Hematopoietic multipotent progenitor cell treated with erythropoietin and hydrocortisone succinate and interleukin-3 and kit ligand, for 17 days (in vitro differentiated cells): ENCODE results near the gene FILIP1L.

Experiments used
- DNase-seq: peaks from one replicate; pipeline ENCODE4 v3.0.0-alpha.2; 2015; ENCODE audit warnings: low spot score

FILIP1L gene

DNA sequence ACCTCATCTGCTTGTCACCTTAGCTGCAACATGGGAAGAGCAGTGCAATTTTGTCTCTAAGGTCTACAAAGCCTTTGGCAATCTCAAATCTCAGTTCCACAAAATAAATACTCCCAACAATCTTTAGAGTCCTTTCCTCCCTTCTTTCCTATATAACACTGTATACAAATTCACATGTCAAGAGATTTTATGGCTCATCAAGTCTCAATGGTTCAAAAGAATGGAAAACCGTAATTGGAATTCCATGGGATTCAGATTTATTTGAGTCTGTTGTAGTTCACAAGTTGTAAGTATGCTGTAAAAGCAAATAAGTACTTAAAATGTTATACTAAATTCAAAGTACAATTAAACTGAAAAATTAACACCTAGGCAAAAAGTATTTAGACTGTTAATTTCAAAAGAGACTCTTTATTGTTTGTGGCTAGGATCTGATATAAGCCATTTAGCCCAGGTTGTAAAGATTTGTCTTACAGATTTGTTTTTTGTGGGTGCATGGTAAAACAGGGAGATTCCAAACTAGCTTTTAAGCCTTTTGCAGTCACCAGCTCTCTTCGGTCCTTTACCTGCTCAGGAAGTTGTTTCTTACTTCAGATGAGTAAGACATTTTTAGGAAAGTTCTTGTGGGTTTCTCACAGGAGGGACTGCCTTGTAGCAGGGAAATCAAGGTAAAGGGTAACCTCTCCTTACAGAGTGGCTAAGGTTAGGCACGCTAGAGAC, 246.5 kb downstream of the FILIP1L start:
- DNase-seq: no peak

DNA sequence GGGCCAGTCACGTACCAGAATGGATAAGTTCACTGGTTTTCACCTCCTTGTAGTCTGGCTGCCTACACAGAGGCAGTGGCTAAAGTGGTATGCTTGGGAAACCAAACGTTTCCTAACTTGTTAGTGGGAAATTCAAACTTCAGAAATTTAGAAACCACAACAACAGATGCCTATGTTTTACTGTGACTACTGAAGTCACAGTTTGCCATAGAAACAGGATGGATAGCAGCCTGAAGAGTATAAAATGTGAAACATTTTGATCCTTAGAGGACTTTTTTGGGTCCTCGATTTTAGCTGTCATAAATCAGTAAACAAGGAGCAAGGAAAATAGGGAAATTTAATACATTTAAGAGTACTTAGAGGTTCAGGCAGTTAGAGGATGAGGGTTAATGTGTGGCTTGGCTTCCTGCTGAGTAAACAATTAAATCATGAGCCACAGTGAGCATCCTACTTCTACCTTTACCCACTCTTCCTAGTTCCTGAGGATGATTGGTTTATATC, 248.0 kb downstream of the FILIP1L start:
- DNase-seq: no peak

DNA sequence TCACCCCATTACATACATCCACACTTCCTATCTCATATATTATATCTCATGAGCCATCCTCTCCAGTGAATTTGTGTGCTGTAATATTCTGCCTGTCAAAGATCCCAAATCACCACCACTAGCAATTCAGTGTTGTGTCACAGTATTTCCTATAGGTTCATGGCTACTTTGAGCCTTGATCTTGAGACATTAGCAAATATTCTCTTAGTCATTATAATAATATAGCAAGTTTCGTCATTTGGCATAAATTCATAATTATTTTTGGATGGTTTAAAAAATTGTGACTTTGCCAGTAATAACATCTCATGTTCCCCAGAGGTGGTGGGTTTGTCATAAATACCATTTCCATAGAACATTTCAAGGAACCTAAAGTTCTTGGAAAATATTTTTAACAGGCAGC, 249.0 kb downstream of the FILIP1L start:
- no peak for DNase-seq

DNA sequence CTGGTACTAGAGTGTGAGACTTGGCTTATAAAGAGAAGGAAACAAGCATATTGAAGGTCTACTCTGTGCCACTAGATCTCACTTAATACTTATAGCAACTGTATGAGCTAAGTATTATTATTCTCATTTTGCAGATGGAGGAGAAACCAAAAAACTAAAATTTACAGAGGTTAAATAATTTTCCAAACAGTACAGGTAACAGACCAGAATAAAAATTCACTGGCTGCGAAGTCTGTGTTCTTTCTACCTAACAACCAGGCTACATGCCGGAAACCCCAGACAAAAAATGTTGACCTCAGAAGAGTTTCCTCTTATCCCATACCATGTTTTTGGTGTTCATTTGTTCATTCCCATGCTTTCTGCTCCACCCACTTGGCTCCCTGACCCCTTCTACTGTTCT, 250.0 kb downstream of the FILIP1L start:
- no peak for DNase-seq

DNA sequence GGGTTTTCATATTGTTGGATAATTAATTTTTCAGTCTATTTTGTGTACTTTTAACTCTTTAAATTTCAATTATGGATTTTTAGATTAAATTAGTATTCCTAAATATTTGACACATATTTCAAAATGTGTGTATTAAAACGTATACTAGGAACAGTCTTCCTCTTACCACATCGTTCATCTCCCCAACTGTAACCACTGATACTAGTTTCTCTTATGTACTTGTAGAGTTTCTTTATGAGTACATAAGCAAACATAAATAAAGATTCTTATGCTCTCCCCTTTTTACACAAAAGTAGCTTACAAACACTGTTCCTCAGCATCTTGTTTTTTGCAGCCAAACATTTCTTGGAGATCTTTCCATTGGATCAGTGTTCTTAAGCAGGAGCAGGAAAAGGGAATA, 250.7 kb downstream of the FILIP1L start:
- DNase-seq: no peak

DNA sequence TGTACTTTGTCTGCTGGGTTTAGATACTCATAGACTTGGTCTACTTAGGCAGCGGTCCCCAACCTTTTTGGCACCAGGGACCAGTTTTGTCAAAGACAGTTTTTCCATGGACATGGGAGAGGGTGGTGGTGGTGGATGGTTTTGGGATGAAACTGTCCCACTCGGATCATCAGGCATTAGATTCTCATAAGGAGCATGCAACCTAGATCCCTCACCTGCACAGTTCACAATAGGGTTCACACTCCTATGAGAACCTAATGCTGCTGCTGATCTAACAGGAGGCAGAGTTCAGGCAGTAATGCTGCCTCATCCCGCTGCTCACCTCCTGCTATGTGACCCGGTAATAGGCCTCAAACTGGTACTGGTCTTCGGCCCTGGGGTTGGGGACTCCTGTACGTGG, 251.3 kb downstream of the FILIP1L start:
- DNase-seq: no peak

DNA sequence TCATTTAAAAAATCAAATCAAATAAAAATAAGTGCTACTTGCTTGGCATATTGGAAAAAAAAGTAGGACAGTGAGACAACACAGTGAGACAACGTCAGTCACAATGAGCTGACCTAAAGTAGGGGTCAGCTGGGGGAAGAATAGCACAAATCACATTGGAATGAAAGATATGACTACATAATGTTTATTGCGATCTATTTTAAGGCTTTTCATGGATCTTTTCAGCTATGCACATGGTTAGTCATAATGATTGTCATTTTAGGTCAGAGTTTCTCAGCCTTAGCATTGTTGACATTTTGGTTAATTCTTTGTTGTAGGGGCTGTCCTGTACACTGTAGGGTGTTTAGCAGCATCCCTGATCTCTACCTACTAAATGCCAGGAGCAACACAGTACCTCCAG, 252.1 kb downstream of the FILIP1L start:
- DNase-seq: no peak

DNA sequence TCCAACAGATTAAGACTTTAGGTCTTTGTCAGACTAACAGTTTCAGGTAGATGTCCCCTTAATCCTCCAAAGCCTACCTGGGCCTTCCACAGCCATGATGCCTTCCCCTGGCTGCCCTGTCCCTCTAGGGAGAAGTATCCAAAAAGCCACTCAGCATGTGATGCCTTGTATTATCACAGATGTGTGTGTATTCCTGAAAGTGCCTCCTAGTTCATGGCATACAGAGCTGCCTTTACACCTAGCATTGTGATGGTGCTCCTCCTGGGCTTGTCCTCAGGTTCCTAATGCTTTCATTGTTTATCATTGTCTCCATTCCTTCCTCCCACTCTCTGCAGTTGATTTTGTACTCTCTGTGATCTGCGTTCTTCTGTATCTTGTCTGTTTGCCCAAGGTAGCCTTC, 253.1 kb downstream of the FILIP1L start:
- DNase-seq: no peak

DNA sequence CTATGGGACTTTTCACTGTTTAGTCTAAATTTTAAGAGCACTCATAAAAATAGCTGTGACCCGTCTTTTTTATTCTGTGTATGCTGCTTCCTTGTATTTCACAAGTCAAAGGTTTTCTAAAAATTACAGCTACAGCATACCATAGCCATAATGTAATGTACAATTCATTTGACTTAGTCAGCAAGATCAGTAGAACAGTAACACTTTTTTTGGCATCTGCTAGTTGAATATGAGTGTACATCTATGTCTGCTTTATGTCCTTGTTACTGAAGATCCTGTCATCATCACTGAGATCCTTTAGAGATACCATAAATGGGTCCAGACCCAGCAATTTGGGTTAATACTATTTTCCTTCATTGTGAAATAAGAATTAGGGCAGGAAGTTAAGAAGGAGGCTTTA, 254.5 kb downstream of the FILIP1L start:
- no peak for DNase-seq

DNA sequence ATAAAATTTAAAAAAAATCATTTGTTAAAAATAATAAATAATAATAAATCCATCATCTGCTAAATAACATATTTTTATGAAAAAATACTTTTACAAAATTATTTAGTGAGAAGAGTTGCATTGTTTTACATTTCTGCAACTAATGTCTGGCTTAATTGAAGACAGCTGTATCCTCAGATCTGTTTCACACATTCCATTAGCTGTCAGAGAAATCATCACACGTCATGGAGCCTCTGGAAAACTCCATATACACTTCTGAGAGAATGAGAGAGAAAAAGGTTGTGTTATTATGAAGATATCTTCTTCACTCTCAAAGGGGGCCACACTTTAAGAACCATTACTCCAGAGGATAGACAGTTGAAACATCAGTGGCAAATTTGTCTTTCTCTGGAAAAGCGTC, 255.8 kb downstream of the FILIP1L start:
- DNase-seq: no peak

DNA sequence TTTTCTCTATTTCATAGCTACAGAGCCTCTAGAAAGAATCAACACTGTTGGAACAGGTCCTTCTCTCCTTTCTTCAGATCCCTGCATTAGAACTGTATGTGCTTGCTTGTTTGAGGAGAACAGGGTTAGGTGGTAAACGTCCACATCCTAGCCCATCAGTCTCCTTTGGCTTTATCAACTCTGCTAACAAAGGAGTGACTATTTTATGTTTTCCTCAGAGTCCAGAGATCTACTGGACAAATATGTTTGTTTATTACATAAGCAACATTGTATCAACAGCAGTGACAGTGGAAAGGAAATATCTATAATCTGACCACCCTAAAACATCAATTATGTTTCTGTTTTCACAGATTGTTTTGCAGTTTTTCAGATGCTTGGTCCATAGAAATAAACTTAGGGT, 257.0 kb downstream of the FILIP1L start:
- DNase-seq: no peak

DNA sequence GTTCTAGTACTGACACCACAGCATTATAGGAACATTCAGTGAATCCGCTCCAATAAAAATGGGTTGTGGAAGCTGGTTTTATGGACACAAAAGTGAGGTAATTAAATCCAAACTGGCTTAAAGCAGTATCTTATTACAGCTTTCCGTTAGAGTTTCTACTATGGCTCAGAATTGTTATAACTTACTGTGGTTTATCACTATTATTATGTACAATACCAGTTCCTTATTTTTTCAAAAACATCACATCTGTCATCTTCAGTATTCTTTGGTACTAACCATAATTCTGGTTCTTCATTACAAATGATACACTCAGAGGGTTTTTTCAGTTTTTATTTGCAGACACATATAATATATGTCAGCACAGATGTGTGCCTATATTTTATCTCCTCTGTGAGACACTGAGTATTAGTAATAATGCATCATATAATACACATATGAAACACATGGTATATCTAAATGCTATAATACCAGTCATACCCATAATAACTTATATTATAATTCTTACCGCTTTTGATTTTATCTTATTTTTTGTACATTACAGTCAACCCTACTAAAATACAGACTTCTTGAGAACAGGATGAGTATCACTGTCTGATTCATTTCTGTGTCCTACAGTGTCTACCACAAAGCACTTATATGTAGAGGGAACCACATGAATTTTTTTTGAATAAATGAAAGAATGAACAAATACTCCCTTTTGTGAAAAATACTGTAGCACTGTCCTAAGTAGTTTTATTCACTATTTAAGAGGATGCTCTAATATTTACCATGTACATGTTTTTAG, 257.7 kb downstream of the FILIP1L start:
- DNase-seq: no peak

DNA sequence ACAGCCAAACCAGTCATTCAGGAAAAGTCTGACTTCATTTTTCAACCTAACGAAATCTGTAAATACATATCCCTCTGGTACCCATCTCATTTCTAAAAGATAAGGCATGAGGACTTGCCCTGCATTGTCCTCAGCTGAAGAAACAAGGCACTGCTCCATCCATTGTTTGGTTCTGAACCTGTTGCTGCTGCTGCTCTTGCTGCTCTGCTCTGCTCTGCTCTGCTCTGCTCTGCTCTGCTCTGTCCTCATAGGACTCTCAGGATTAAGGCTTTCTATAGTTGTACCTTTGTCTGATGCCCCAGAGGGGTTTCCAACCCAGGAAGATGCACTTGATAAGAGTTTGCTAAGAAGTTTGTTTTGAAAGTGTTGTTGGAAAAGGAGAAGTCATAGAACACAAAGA, 258.4 kb downstream of the FILIP1L start:
- DNase-seq: no peak

DNA sequence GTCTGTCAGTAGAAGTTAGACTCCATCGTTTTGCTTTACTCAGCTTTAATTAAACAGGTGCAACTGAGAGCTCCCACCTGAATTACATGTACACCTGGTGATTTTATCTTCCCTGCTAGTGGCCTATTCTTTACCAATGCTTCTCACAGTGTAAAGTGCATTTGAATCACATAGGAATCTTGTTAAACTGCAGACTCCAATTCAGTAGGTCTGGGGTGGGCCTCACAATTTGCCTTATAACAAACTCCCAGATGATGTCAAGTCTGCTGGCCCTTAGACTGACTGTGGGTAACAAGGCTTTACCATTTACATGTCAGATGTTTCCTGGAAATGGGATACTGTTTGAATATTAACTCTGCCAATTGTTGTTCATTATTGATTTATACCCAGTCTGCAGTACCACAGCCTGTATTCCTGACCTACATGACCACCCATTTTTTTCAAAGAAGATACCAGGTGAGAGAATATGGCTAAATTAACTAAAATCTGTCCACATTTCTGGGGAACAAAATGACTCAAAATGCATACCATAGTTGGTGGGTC, 259.5 kb downstream of the FILIP1L start:
- no peak for DNase-seq

DNA sequence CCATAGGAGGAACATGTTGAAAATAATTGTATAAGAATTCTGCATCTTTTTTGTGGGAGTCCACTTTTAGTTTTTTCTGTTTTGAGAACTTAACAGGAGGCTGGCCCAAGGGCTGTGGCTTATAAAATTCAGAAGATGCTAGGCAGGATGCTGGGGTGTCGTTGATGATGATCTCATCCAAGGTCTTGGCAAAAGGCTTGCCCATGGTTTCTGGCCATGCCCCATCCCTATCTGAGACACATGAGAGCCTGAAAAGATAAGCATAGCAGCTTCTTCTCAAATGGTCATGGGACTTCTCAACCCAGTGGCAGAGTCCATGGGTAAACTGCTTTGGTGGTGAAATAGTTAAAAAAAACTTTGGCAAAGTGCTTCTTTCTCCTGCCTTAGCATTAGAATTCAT, 261.4 kb downstream of the FILIP1L start:
- DNase-seq: no peak

DNA sequence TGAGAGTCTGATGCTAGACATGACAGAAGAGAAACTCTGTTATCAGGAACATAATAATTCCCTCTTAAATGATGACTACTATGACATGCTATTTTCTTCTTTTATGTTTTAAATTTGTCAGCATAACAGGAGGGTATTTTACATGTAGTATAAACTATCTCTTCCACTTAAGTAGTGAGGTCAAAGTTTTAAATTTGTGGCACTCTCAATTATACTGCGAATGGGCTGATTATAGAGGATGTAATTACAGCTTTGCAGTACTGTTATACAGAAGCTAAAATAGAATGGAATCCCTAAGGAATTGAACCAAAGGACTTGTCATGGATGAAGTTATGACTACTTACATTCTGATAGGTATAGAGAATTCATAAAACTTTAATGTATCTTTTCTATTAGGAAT, 262.3 kb downstream of the FILIP1L start:
- DNase-seq: no peak

DNA sequence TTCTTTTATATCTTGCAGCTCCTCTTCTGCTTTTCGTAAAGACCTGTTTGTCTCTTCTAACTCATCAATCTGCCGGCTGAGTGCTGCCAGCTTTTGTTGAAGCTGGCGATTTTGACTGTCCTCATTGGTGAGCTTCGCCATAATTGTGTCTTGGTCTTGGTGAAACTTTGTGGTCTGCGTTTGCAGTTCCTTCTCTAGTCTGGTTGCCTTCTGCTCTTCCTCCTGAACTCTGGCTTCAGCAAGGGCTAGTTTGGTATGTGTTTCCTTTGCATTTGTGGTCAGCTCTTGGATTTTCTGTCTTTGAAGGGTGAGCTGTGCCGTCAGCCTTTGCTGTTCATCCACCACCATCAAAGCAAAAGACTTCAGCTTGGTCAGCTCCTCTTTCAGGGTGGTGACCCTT, 263.7 kb downstream of the FILIP1L start:
- DNase-seq: no peak

DNA sequence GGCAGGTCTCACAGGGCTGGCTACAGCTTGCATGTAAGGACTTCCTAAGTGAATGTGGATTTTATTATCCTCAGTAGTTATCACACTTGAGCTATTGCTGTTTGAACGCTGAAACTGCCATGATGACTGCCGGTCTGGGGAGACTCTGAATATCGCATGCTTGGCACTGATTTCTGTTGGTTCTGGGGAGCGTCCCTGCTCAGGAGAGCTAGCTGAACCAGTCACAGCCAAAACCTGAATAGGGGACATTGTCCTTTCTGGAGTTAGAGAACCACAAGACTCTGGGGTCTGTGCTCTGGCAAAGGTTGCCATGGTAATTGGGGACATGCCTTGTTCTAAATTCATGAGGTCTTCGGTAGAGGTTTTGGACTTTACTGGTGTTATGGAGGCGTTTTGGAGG, 265.9 kb downstream of the FILIP1L start:
- no peak for DNase-seq

DNA sequence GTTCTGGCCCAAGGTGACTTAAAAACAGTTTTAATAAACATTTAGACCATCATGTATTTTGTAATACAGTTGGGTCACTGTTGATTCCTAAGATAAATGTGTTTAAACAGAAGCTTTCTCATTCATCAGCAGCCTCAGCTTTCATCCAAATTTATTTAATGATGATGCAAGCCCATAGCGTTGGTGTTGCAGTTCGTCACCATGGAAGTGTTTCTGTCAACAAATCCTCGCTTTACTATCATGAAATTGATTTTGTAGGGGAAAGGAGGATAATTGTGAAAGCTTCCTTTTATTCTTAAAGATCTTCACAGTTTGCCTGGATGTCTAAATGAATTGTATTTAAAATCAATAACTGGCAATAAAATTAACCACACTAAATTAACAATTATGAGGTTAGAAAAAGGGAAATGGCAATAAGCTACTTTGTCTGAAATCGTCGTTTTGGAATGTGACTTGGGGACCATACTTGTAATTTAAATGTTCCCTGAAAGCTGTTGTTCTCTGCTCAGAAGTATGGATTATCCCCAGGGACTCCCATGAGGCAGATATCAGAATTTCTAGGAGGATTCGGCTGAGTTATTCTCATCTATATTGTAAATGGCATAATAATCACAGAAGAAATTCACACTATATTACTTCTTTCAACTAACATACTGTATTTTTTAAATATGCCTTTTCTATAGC, 267.7 kb downstream of the FILIP1L start:
- DNase-seq: no peak

DNA sequence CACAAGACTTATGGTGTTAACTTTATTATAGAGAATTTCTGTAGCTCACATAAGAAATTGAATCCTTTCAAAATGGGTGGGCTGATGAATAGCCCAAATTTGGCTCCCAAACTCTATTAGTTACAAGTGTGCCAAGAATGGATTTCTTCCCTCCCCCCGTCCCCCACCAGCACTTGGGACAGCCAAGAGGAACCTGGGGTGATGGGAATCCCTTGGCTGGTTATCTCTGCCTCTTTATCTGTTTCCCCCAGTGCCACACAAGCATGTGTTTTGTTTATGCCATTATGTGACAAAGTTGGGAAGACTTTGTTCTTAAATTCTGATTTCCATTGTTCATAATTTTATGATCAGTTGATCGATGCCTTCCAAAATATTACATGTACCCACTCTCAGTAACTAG, 268.3 kb downstream of the FILIP1L start:
- no peak for DNase-seq

DNA sequence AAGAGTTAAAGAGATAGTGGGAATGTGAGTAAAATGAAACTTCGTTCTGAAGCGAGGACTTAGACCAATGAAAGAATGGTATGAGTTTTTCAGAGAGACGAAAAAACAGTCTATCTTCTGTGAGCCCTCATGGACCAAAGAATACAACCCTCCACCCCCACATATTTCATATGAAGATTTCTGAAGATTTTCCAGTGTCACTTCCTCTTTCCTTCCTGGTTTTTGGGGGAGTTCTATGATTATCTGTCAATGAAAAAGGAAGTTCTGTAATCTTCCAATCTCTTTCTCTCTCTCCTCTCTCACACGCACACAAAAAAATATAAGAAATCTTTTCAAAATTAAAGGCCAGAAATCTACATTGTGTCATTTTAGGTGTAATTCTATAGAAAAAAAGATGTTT, 269.0 kb downstream of the FILIP1L start:
- DNase-seq: no peak

DNA sequence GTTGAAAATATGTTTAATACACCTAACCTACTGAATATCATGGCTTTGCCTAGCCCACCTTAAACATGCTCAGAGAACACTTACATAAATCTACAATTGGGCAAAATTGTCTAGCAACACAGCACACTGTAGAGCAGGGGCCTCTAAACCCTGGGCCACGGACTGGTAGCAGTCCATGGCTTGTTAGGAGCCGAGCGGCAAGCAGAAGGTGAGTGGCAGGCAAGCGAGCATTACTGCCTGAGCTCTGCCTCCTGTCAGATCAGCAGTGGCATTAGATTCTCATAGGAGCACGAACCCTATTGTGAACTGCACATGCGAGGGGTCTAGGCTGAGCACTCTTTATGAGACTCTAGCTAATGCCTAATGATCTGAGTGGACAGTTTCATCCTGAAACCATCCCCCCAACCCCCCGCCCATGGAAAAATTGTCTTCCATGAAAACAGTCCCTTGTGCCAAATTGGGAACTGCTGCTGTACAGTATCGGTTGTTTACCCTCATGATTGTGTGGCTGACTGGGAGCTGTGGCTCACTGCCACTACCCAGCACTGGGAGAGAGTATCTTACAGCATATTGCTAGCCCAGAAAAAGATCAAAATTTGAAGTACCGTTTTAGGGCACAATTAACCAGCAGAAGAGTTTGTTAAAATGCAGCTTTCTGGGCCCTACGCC, 270.6 kb downstream of the FILIP1L start:
- no peak for DNase-seq
